H1 (cell line): ENCODE measurements around the gene RAP1GDS1. TPM values are rescaled to one million over a fixed set of nuclear protein-coding genes. Genes with fewer than 3 reads are reported as not detected.

Experiments used
- CTCF ChIA-PET: fragments of 300-600 bp; sonication (Branson Sonifier 250); formaldehyde crosslinking; loops from one replicate; lab custom pipeline; 2021; ENCODE audit not compliant: partially characterized antibody; lab: Charles Lee
- POLR2A ChIA-PET: fragments of 300-600 bp; sonication (Branson Sonifier 250); formaldehyde crosslinking; loops from one replicate; lab custom pipeline; 2021; ENCODE audit warnings: inconsistent platforms; ENCODE audit not compliant: partially characterized antibody; lab: Charles Lee
- DNase-seq, 2 experiments: peaks; one replicate each; pipeline versions ENCODE4 v3.0.0 to v3.0.0-alpha.2; 2010 to 2022; ENCODE audit warnings: low spot score in 2 of 2, low read depth in 1 of 2, mixed read lengths in 1 of 2
- FAIRE-seq: peaks from 2 replicates; lab custom pipeline; 2011; peaks lifted over from hg19 to GRCh38; lab: Jason Lieb, UNC
- H2AFZ ChIP-seq: 2 replicates; pipeline ENCODE4 v1.8.1; 2012; ENCODE audit warnings: low read length, inconsistent platforms
- H2AK5ac ChIP-seq: 2 replicates; pipeline ENCODE4 v1.6.1; 2013; ENCODE audit warnings: low read depth, low read length
- H2BK120ac ChIP-seq: replicated peaks from 2 replicates; pipeline ENCODE3; 2013; ENCODE audit warnings: low read depth, low read length, inconsistent platforms
- H2BK12ac ChIP-seq: 2 replicates; pipeline ENCODE4 v1.6.1; 2013; ENCODE audit warnings: low read depth, low read length
- H2BK15ac ChIP-seq: 2 replicates; pipeline ENCODE4 v1.6.1; 2013; ENCODE audit warnings: low read length
- H2BK20ac ChIP-seq: 2 replicates; pipeline ENCODE4 v1.6.1; 2013; ENCODE audit warnings: low read length
- H2BK5ac ChIP-seq: 2 replicates; pipeline ENCODE4 v1.6.1; 2013; ENCODE audit warnings: low read depth, low read length
- H3K14ac ChIP-seq: 2 replicates; pipeline ENCODE4 v1.6.1; 2013; ENCODE audit warnings: inconsistent platforms; ENCODE audit not compliant: insufficient read length
- H3K18ac ChIP-seq: 2 replicates; pipeline ENCODE4 v1.6.1; 2013; ENCODE audit warnings: low read length; ENCODE audit errors: extremely low read depth
- H3K23ac ChIP-seq: 2 replicates; pipeline ENCODE4 v1.6.1; 2013; ENCODE audit warnings: inconsistent platforms; ENCODE audit not compliant: insufficient read length
- H3K23me2 ChIP-seq: 2 replicates; pipeline ENCODE4 v1.6.1; 2013; ENCODE audit warnings: low read depth, low read length
- H3K27ac ChIP-seq: 2 replicates; pipeline ENCODE4 v1.6.1; 2011; ENCODE audit warnings: low read depth, low read length, inconsistent platforms
- H3K27me3 ChIP-seq, 4 experiments: replicated peaks in 1 of 4; 1 replicate in 1 of 4; 2 replicates in 3 of 4; pipeline versions ENCODE4 v1.6.1 to v1.8.1; 2011 to 2013; ENCODE audit warnings: low read length in 3 of 4, mild to moderate bottlenecking in 3 of 4, inconsistent platforms in 2 of 4, mixed read lengths in 2 of 4, moderate library complexity in 1 of 4; ENCODE audit not compliant: control insufficient read depth in 3 of 4, insufficient read depth in 3 of 4; ENCODE audit errors: extremely low read depth in 1 of 4
- H3K36me3 ChIP-seq, 4 experiments: 2 replicates each; pipeline versions ENCODE4 v1.6.1 to v1.8.1; 2011 to 2013; ENCODE audit warnings: mild to moderate bottlenecking in 4 of 4, low read length in 3 of 4, moderate library complexity in 2 of 4, control low read depth in 1 of 4, inconsistent platforms in 1 of 4; ENCODE audit not compliant: insufficient read depth in 4 of 4, control insufficient read depth in 2 of 4
- H3K4ac ChIP-seq: replicated peaks from 2 replicates; pipeline ENCODE3; 2013; ENCODE audit warnings: low read length, low read depth, mixed read lengths, inconsistent platforms; ENCODE audit not compliant: insufficient read length
- H3K4me1 ChIP-seq, 4 experiments: replicated peaks in 1 of 4; 1 replicate in 1 of 4; 2 replicates in 3 of 4; pipeline versions ENCODE4 v1.6.1 to v1.8.1; 2011 to 2013; ENCODE audit warnings: low read length in 3 of 4, inconsistent platforms in 2 of 4, mixed read lengths in 1 of 4; ENCODE audit not compliant: insufficient read depth in 4 of 4, control insufficient read depth in 3 of 4
- H3K4me2 ChIP-seq, 2 experiments: 2 replicates each; pipeline versions ENCODE4 v1.6.1 to v1.8.1; 2011 to 2013; ENCODE audit warnings: low read depth in 2 of 2, low read length in 2 of 2, control low read depth in 1 of 2, inconsistent platforms in 1 of 2, mild to moderate bottlenecking in 1 of 2; ENCODE audit not compliant: insufficient read depth in 1 of 2
- H3K4me3 ChIP-seq, 4 experiments: fragments of 200-600, 300-600 bp in 1 of 4; sonication (generic), shearing (Covaris generic), sonication (Bioruptor Twin) in 1 of 4; 2 replicates each; pipeline versions ENCODE4 v1.5.1 to v1.8.1; 2011 to 2016; ENCODE audit warnings: low read length in 4 of 4, low read depth in 3 of 4, control low read depth in 2 of 4, inconsistent platforms in 2 of 4, mild to moderate bottlenecking in 2 of 4, mixed read lengths in 1 of 4, moderate library complexity in 1 of 4; ENCODE audit not compliant: insufficient read depth in 2 of 4; ENCODE audit errors: extremely low read depth in 1 of 4
- H3K56ac ChIP-seq: replicated peaks from 2 replicates; pipeline ENCODE3; 2013; ENCODE audit warnings: low read depth, mild to moderate bottlenecking, mixed read lengths, low read length, inconsistent platforms; ENCODE audit not compliant: insufficient read length
- H3K79me1 ChIP-seq: 2 replicates; pipeline ENCODE4 v1.6.1; 2013; ENCODE audit warnings: low read depth, low read length, control low read depth
- H3K79me2 ChIP-seq, 2 experiments: 2 replicates each; pipeline versions ENCODE4 v1.6.1 to v1.8.1; 2012 to 2013; ENCODE audit warnings: low read length in 2 of 2, mild to moderate bottlenecking in 2 of 2, inconsistent platforms in 1 of 2; ENCODE audit not compliant: insufficient read depth in 2 of 2, control insufficient read depth in 1 of 2
- H3K9ac ChIP-seq, 4 experiments: replicated peaks in 1 of 4; 1 replicate in 1 of 4; 2 replicates in 3 of 4; pipeline versions ENCODE4 v1.6.1 to v1.8.1; 2011 to 2013; ENCODE audit warnings: low read depth in 3 of 4, low read length in 3 of 4, control low read depth in 2 of 4, mild to moderate bottlenecking in 2 of 4, moderate library complexity in 2 of 4, inconsistent platforms in 1 of 4; ENCODE audit errors: extremely low read depth in 1 of 4
- H3K9me3 ChIP-seq, 2 experiments: 2 replicates each; pipeline versions ENCODE4 v1.6.1 to v1.8.1; 2012 to 2013; ENCODE audit warnings: mild to moderate bottlenecking in 2 of 2, moderate library complexity in 2 of 2, control low read depth in 1 of 2, inconsistent platforms in 1 of 2, low read depth in 1 of 2, low read length in 1 of 2, mixed read lengths in 1 of 2; ENCODE audit not compliant: insufficient read depth in 2 of 2
- H4K20me1 ChIP-seq, 2 experiments: replicated peaks in 1 of 2; 2 replicates each; pipeline versions ENCODE3 to v1.8.1; 2011 to 2013; ENCODE audit warnings: inconsistent platforms in 2 of 2, low read length in 2 of 2, mild to moderate bottlenecking in 1 of 2; ENCODE audit not compliant: insufficient read depth in 2 of 2, control insufficient read depth in 1 of 2
- H4K5ac ChIP-seq: 2 replicates; pipeline ENCODE4 v1.6.1; 2013; ENCODE audit warnings: low read length, low read depth, mixed read lengths, inconsistent platforms; ENCODE audit not compliant: insufficient read length
- H4K8ac ChIP-seq: 2 replicates; pipeline ENCODE4 v1.8.0; 2013; ENCODE audit warnings: mild to moderate bottlenecking, moderate library complexity, low read length, inconsistent platforms; ENCODE audit not compliant: insufficient read depth; ENCODE audit errors: extremely low read depth
- H4K91ac ChIP-seq: replicated peaks from 2 replicates; pipeline ENCODE3; 2013; ENCODE audit warnings: low read length, mixed read lengths, inconsistent platforms; ENCODE audit not compliant: insufficient read length
- CHD2 ChIP-seq: IDR thresholded peaks from 2 replicates; pipeline ENCODE4 v1.6.1; 2012; ENCODE audit warnings: low read length, improper control_type of control experiment
- EGR1 ChIP-seq: IDR thresholded peaks from 2 replicates; pipeline ENCODE4 v1.6.1; 2011; ENCODE audit warnings: low read depth, low read length, borderline replicate concordance
- MAFK ChIP-seq: IDR thresholded peaks from 2 replicates; pipeline ENCODE4 v1.6.1; 2012; ENCODE audit warnings: low read depth, mild to moderate bottlenecking, improper control_type of control experiment, low read length
- POLR2AphosphoS5 ChIP-seq: IDR thresholded peaks from 2 replicates; pipeline ENCODE4 v1.6.1; 2011; ENCODE audit warnings: low read depth, low read length
- SAP30 ChIP-seq: fragments of 300-600 bp; sonication (generic); IDR thresholded peaks from 2 replicates; pipeline ENCODE4 v1.7.1; 2012; ENCODE audit warnings: low read length, moderate library complexity, mild to moderate bottlenecking, inconsistent platforms; ENCODE audit not compliant: insufficient read depth, insufficient replicate concordance
- SP1 ChIP-seq: IDR thresholded peaks from 2 replicates; pipeline ENCODE4 v1.6.1; 2011; ENCODE audit warnings: low read depth, low read length
- SP4 ChIP-seq: IDR thresholded peaks from 2 replicates; pipeline ENCODE4 v1.6.1; 2012; ENCODE audit warnings: low read length, inconsistent platforms
- SRF ChIP-seq: IDR thresholded peaks from 2 replicates; pipeline ENCODE4 v1.6.1; 2011; ENCODE audit warnings: mild to moderate bottlenecking, low read depth, low read length, moderate library complexity
- TAF1 ChIP-seq: IDR thresholded peaks from 2 replicates; pipeline ENCODE4 v1.6.1; 2011; ENCODE audit warnings: mild to moderate bottlenecking, low read depth, low read length
- YY1 ChIP-seq: IDR thresholded peaks from 2 replicates; pipeline ENCODE4 v1.6.1; 2011; ENCODE audit warnings: low read depth, mild to moderate bottlenecking, low read length
- WGBS, 2 experiments: shearing (Covaris generic) in 1 of 2; methylation state at CpG; one replicate each; pipeline versions ENCODE4 v1.1.6 to v1.1.7; 2013 to 2015; ENCODE audit warnings: low lambda C conversion rate in 2 of 2, mixed read lengths in 2 of 2, inconsistent platforms in 1 of 2, low coverage in 1 of 2, missing lambda C conversion rate in 1 of 2; ENCODE audit not compliant: insufficient replicate concordance in 2 of 2, insufficient coverage in 1 of 2, insufficient read length in 1 of 2; ENCODE audit errors: extremely low coverage in 1 of 2, missing lambda C conversion rate in 1 of 2; 5-methylcytosine and 5-hydroxymethylcytosine counted together
- polyA plus RNA-seq, 7 experiments: library from polyadenylated mRNA; depleted of rRNA in 3 of 7; stranded (reverse) in 5 of 7; unstranded in 2 of 7; fragments of >200 nt in 5 of 7; fragments of 200-250 nt in 2 of 7; gene quantifications; 1 replicate in 5 of 7; 2 replicates in 1 of 7; 4 replicates in 1 of 7; pipeline versions ENCODE4 v1.2.1 to v1.2.3, GENCODE V29; 2011 to 2013; ENCODE audit warnings: missing spikeins in 2 of 7, mixed read lengths in 2 of 7
- total RNA-seq: library from RNA; stranded (reverse); fragmentation: NEBNext Ultra II Directional; extraction: Animal tissue kit (Norgen Biotek cat#: 25700); gene quantifications from 2 replicates; pipeline ENCODE4 v1.2.1, GENCODE V29; 2021
- TF ChIP-seq, protein P1 (sequence below), 3 experiments: IDR thresholded peaks; 1 replicate in 2 of 3; 2 replicates in 1 of 3; pipeline versions ENCODE4 v1.5.1 to v1.6.1; 2011; ENCODE audit warnings: low read length in 3 of 3, mild to moderate bottlenecking in 3 of 3, inconsistent platforms in 2 of 3, low read depth in 1 of 3, moderate library complexity in 1 of 3; ENCODE audit not compliant: insufficient read depth in 1 of 3; ENCODE audit errors: control extremely low read depth in 1 of 3
- TF ChIP-seq, protein P2 (sequence below): IDR thresholded peaks from 2 replicates; pipeline ENCODE4 v1.6.1; 2012; ENCODE audit warnings: inconsistent platforms

The RAP1GDS1 gene
- total and polyA plus RNA-seq, 2 of the 8 experiments (the other 6 are each of a cell fraction or from before 2014, with no cell fraction given): 12.8 to 31.9 TPM

DNA sequence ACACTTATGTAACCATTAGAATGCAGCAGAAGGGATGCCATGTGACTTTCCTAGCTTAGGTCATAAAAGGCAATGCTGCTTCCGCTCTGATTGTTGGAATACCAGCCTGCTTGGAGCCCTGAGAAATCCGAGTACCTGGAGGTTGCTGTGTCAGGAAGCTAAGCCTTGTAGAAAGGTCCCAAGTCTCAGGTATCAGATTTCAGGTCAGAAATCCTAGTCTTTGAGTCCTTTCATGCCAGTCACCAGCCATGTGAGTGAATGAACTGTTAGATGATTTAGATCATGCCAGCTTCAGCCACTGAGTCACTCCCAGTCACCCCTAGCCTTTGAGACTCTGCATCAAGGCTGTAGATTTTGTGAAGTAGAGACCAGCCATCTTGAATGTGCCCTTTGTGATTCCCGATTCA, 23.5 kb downstream of the RAP1GDS1 start:
- Histone ChIP-seq H3K79me2 (peaks cover 0 to 42% of the 10 kb centered on the region in 2 experiments; a peak in 2 of 4 replicates), H3K36me3 (no peaks in the 10 kb centered on the region), H4K5ac (no peak overlapping the region), H3K4ac (no peak overlapping the region), H3K9me3 (no peaks in the 10 kb centered on the region), H2BK120ac (no peak overlapping the region), H3K4me3 (0 out of 8 replicates have a peak overlapping the region, but pooled peaks of 1 of the 4 experiments have one; percentile 7), H3K23ac (no peak overlapping the region), H4K20me1 (no peaks in the 10 kb centered on the region), H3K27ac (peak overlapping the region; percentile 60; the same call in 1 of the 2 replicates), H2AK5ac (no peak overlapping the region), H3K23me2 (no peaks in the 10 kb centered on the region), H2AFZ (peak overlapping the region; percentile 24; the same call in 1 of the 2 replicates), H4K8ac (no peak overlapping the region), H3K56ac (no peak overlapping the region), H3K4me1 (peaks cover 0 to 5% (median 2%) of the 10 kb centered on the region in 4 experiments; a peak in 3 of 7 replicates), H3K9ac (no peak overlapping the region), H3K14ac (no peak overlapping the region), H2BK5ac (no peak overlapping the region), H4K91ac (no peak overlapping the region), H2BK20ac (no peak overlapping the region), H3K79me1 (no peaks in the 10 kb centered on the region), H3K27me3 (no peaks in the 10 kb centered on the region), H2BK15ac (no peak overlapping the region), H2BK12ac (no peak overlapping the region), H3K18ac (no peak overlapping the region), H3K4me2 (peak overlapping the region; percentile 37 to 46; a peak in 3 of 4 replicates)
- CTCF ChIA-PET: interaction anchor here (0.7 to 2.4 kb wide), 4 partner anchors 8 to 183 kb away, joined by 3 to 6 read pairs (median 4); no protein-coding TSS in a partner anchor
- POLR2A ChIA-PET: interaction anchor here (2.2 kb wide), 1 partner anchor 23 kb away, joined by 21 read pairs; the partner anchor contains the start of gene RAP1GDS1
- peak; percentile 97 for FAIRE-seq
- 49% methylated on average over 3 of the region's 3 CpGs; no CpG with 5 or more reads in 1 of the 2 experiments for WGBS, 2 experiments
- peak in 1 of 2 experiments; percentile 63 for DNase-seq
- TF ChIP-seq, protein P1, sequence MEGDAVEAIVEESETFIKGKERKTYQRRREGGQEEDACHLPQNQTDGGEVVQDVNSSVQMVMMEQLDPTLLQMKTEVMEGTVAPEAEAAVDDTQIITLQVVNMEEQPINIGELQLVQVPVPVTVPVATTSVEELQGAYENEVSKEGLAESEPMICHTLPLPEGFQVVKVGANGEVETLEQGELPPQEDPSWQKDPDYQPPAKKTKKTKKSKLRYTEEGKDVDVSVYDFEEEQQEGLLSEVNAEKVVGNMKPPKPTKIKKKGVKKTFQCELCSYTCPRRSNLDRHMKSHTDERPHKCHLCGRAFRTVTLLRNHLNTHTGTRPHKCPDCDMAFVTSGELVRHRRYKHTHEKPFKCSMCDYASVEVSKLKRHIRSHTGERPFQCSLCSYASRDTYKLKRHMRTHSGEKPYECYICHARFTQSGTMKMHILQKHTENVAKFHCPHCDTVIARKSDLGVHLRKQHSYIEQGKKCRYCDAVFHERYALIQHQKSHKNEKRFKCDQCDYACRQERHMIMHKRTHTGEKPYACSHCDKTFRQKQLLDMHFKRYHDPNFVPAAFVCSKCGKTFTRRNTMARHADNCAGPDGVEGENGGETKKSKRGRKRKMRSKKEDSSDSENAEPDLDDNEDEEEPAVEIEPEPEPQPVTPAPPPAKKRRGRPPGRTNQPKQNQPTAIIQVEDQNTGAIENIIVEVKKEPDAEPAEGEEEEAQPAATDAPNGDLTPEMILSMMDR (IDR thresholded peaks at IDR 0.05; ENCODE audit: control extremely low read depth in 1 of 3, insufficient read depth in 1 of 3, low read depth in 1 of 3, low read length in 3 of 3): no peak
- no peak for TF ChIP-seq SAP30
- no peak for TF ChIP-seq SP4
- TF ChIP-seq YY1: peak; percentile 45; the same call in 1 of the 2 replicates
- TF ChIP-seq SP1: no peak
- TF ChIP-seq CHD2: no peak
- peak; percentile 87 for TF ChIP-seq SRF
- TF ChIP-seq, protein P2, sequence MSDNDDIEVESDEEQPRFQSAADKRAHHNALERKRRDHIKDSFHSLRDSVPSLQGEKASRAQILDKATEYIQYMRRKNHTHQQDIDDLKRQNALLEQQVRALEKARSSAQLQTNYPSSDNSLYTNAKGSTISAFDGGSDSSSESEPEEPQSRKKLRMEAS: no peak
- no peak for TF ChIP-seq MAFK
- TF ChIP-seq EGR1: no peak
- TF ChIP-seq POLR2AphosphoS5: no peak
- TF ChIP-seq TAF1: no peak
